ENCODE data around the gene SEMA5A. TPM values are rescaled to one million over a fixed set of nuclear protein-coding genes. Genes with fewer than 3 reads are reported as not detected.

SEMA5A gene
- polyA plus RNA-seq, 1 donor from 2014 or later: 3.2 TPM

DNA sequence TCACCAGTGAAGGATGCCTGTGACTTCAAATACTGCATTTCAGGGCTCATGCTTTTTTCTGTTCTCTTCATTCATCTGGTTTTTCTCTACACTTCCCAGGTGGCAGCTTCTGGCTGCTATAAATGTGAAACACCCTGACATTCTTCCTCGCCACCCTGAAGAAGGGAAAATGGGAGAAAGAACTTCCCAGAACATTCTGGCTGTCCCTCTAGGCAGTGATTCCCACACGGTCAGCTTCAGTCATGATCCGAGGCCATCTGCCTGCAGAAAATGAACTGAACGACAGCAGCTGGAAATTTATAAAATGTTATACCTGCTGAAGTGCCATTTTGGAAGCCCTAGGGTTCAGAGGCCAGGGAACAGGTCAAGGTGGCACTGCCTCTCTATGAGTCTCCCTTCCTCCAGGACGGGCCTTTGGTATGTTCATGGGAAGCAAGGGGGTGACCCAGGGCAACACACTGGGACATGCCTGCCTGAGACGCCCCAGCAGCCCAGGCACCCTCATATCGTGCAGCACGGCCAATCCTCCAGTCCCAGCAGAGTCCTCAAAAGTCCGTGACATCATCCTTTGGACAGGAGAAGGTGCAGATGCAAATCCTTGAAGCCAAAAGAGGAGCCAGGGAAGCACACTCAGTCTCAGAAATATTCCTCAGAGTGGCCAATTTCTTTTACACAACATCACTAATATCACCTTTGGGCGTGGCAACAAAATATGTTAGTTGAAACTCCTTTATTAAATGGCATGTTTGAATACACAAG is 107.1 kb downstream of the SEMA5A start:
- H4K20me1 ChIP-seq (ENCODE audit: insufficient read depth): no peaks in the 10 kb centered on the region
- no peak overlapping the region for H3K9ac ChIP-seq (ENCODE audit: low read length)
- H3K27ac ChIP-seq (ENCODE audit: low read length): no peak overlapping the region
- no peak overlapping the region for H2AFZ ChIP-seq (ENCODE audit: low read depth, low read length)
- no peak for TF ChIP-seq CTCF (IDR thresholded peaks at IDR 0.05; ENCODE audit: poor library complexity, severe bottlenecking)
- TF ChIP-seq EP300 (conservative IDR thresholded peaks at IDR 0.05; ENCODE audit: poor library complexity, severe bottlenecking): no peak
- no peak for TF ChIP-seq MXI1 (conservative IDR thresholded peaks at IDR 0.05; ENCODE audit: poor library complexity, severe bottlenecking)
- no peak for TF ChIP-seq EZH2 (IDR thresholded peaks at IDR 0.05; ENCODE audit: borderline replicate concordance, insufficient read depth, low read length, poor library complexity, severe bottlenecking)
- no peak for TF ChIP-seq SMC3 (conservative IDR thresholded peaks at IDR 0.05; ENCODE audit: poor library complexity)
- no peak for TF ChIP-seq RAD21 (conservative IDR thresholded peaks at IDR 0.05)
- TF ChIP-seq REST (IDR thresholded peaks at IDR 0.05; ENCODE audit: borderline replicate concordance): no peak
- no peak for TF ChIP-seq POLR2AphosphoS5 (IDR thresholded peaks at IDR 0.05)
- TF ChIP-seq TAF1 (IDR thresholded peaks at IDR 0.05; ENCODE audit: low read depth): no peak
- no peak overlapping the region for H3K4me3 ChIP-seq (ENCODE audit: low read length)
- no peaks in the 10 kb centered on the region for H3K9me2 ChIP-seq (ENCODE audit: insufficient read depth, low read length)
- no peaks in the 10 kb centered on the region for H3K36me3 ChIP-seq (ENCODE audit: insufficient read depth, low read length)
- H3F3A ChIP-seq (ENCODE audit: insufficient read depth, low read length, poor library complexity, severe bottlenecking): no peaks in the 10 kb centered on the region
- no peaks in the 10 kb centered on the region for H3K9me3 ChIP-seq (ENCODE audit: low read length)
- H3K27me3 ChIP-seq (ENCODE audit: insufficient read depth, low read depth, low read length): no peaks in the 10 kb centered on the region
- H3K4me2 ChIP-seq (ENCODE audit: low read length): no peak overlapping the region
- H3K79me2 ChIP-seq (replicated peaks; ENCODE audit: insufficient read depth, low read length): no peaks in the 10 kb centered on the region

DNA sequence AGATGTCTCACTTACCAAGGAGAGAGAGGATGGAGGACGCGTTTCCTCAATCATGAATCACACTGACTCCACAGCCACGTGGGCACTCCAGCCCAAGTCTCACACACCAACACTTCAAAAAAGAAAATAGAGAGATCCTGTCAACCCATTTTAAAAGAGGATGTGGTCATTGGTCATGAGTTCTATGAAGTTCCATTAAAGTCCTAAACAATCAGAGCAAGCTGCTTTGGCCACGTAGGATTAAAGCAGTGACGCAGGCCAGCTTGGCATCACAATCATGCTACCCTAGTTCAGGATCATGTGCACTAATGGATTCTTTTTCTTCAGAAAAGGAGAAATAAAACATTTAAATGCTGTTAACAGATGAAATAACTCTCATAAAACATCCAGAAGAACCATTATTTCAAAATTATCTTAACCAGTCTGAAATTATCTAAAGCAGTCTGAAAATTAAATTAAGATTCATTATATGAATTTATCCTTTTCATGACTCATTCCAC is 108.1 kb downstream of the SEMA5A start:
- Histone ChIP-seq H3K4me2 (ENCODE audit: low read length) (no peak overlapping the region), H3K36me3 (ENCODE audit: insufficient read depth, low read length) (no peaks in the 10 kb centered on the region), H3K4me3 (ENCODE audit: low read length) (no peak overlapping the region), H3K9me3 (ENCODE audit: low read length) (no peaks in the 10 kb centered on the region), H3K27ac (ENCODE audit: low read length) (no peak overlapping the region), H3K9me2 (ENCODE audit: insufficient read depth, low read length) (no peaks in the 10 kb centered on the region), H3K79me2 (replicated peaks; ENCODE audit: insufficient read depth, low read length) (no peaks in the 10 kb centered on the region), H3K27me3 (ENCODE audit: insufficient read depth, low read depth, low read length) (no peaks in the 10 kb centered on the region), H4K20me1 (ENCODE audit: insufficient read depth) (no peaks in the 10 kb centered on the region), H2AFZ (ENCODE audit: low read depth, low read length) (no peak overlapping the region), H3K9ac (ENCODE audit: low read length) (no peak overlapping the region), H3F3A (ENCODE audit: insufficient read depth, low read length, poor library complexity, severe bottlenecking) (no peaks in the 10 kb centered on the region)
- TF ChIP-seq POLR2AphosphoS5 (IDR thresholded peaks at IDR 0.05) (no peak), REST (IDR thresholded peaks at IDR 0.05; ENCODE audit: borderline replicate concordance) (no peak), SMC3 (conservative IDR thresholded peaks at IDR 0.05; ENCODE audit: poor library complexity) (no peak)
